Breast epithelium (tissue), 4 donors: Measurements from ENCODE around the gene KLK13. TPM values are rescaled to one million over a fixed set of nuclear protein-coding genes. Genes with fewer than 3 reads are reported as not detected.

Source experiments
- DNase-seq, 2 donors: peaks; one replicate each; pipeline ENCODE4 v3.0.0-alpha.2; 2019; ENCODE audit warnings: low spot score in 2 of 2
- H3K27ac ChIP-seq, 2 donors: fragments of 200-600 bp; sonication (generic) in 1 of 2; one replicate each; pipeline ENCODE4 v1.5.1; 2016 to 2019; ENCODE audit warnings: mild to moderate bottlenecking in 1 of 2
- H3K27me3 ChIP-seq, 2 donors: fragments of 200-600 bp; sonication (generic) in 1 of 2; one replicate each; pipeline versions ENCODE4 v1.5.1 to v1.6.0; 2017 to 2019; ENCODE audit warnings: control low read depth in 1 of 2, mild to moderate bottlenecking in 1 of 2
- H3K36me3 ChIP-seq: fragments of 200-600 bp; one replicate; pipeline ENCODE4 v1.5.1; 2019
- H3K4me1 ChIP-seq, 2 donors: fragments of 200-600 bp; sonication (generic); one replicate each; pipeline ENCODE4 v1.5.1; 2016 to 2019; ENCODE audit warnings: control low read depth in 1 of 2
- H3K4me3 ChIP-seq, 3 donors: fragments of 200-600 bp; sonication (generic); 1 replicate in 2 of 3; 2 replicates in 1 of 3; pipeline ENCODE4 v1.5.1; 2016 to 2019; ENCODE audit warnings: mild to moderate bottlenecking in 3 of 3, moderate library complexity in 2 of 3
- H3K9me3 ChIP-seq, 2 donors: fragments of 200-600 bp; sonication (generic) in 1 of 2; one replicate each; pipeline ENCODE4 v1.5.1; 2016 to 2019; ENCODE audit warnings: control low read depth in 1 of 2
- POLR2A ChIP-seq: fragments of 450-650 bp; IDR thresholded peaks from one replicate; pipeline ENCODE4 v1.6.1; 2016; ENCODE audit warnings: antibody characterized with exemption, mild to moderate bottlenecking, moderate library complexity
- POLR2AphosphoS5 ChIP-seq, 3 donors: sonication (generic); formaldehyde crosslinking; IDR thresholded peaks; one replicate each; pipeline ENCODE4 v1.6.1; 2017; ENCODE audit warnings: antibody characterized with exemption in 3 of 3
- intact Hi-C: fragments of 100-400 bp; cut with DNase I; formaldehyde crosslinking; loops from one replicate; pipeline ENCODE4 v1.15.1; 2023; ENCODE audit warnings: low total_unique reads
- total RNA-seq, 3 donors: library from RNA; depleted of rRNA; stranded (reverse); fragments of >200 nt; gene quantifications; one replicate each; pipeline ENCODE4 v1.1.0, GENCODE V29; 2016
- TF ChIP-seq, protein P1 (sequence below), 3 donors: fragments of 450-650 bp; IDR thresholded peaks; one replicate each; pipeline ENCODE4 v1.5.1; 2016 to 2017; ENCODE audit warnings: antibody characterized with exemption in 3 of 3, mild to moderate bottlenecking in 3 of 3, moderate library complexity in 3 of 3

KLK13 gene
- total RNA-seq, 3 donors from 2014 or later: not detected

DNA sequence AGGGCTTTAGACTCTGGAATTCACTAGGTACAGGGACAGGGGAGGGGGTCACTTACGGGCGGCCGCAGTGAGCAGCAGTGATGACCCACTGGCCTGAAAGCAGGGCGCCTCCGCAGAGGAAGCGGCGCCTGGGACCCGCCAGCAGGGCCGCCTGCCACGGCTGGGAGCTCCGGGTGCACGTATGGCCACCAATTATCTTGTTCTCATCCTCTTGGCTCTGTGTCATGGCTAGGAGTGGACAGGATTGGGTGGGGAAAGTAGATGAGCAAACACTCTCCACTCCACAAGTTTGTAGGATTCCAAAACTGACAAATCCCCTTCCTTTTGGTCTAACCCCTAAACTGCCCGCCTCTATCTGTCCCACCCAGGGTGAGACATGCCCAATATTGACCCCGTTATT, 16.6 kb upstream of the KLK13 start:
- no peaks in the 10 kb centered on the region for H3K9me3 ChIP-seq
- no peak for DNase-seq
- intact Hi-C loops: no loop called here

DNA sequence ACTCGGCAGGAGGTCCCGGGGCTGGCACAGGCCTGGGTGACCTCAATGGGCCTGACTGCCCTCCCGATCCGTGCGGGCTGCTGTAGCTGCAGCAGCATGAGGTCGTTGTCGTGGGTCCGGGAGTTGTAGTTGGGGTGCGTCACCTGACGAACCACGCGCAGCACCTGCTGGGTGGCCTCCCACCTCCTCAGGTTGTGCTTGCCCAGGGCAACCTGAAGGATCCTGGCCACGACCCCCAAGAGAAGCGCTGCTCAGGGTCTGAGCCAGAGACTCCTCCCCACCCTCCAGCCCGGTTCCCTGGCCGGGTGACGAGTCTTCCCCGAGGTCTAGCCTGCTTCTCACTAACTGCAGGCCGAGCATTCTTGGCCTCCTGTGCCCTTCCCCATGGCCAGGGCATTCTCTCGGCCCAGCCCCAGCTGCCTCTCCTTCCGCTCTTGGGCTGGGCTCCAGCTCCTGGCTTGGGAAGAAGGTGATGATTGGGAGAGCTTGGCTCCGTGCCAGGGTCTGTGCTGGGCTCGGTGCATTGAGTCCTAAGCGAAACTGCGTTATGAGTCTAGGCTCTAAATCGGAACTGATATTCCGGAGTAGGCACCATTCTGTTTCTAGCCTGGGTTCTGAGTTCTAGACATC, 14.7 kb upstream of the KLK13 start:
- no peaks in the 10 kb centered on the region for H3K36me3 ChIP-seq
- intact Hi-C loops: no loop called here
- no peaks in the 10 kb centered on the region for H3K9me3 ChIP-seq
- H3K27ac ChIP-seq: no peak overlapping the region
- DNase-seq: no peak
- TF ChIP-seq POLR2AphosphoS5 (IDR thresholded peaks at IDR 0.05) (no peak), POLR2A (no peak)
- TF ChIP-seq, protein P1, sequence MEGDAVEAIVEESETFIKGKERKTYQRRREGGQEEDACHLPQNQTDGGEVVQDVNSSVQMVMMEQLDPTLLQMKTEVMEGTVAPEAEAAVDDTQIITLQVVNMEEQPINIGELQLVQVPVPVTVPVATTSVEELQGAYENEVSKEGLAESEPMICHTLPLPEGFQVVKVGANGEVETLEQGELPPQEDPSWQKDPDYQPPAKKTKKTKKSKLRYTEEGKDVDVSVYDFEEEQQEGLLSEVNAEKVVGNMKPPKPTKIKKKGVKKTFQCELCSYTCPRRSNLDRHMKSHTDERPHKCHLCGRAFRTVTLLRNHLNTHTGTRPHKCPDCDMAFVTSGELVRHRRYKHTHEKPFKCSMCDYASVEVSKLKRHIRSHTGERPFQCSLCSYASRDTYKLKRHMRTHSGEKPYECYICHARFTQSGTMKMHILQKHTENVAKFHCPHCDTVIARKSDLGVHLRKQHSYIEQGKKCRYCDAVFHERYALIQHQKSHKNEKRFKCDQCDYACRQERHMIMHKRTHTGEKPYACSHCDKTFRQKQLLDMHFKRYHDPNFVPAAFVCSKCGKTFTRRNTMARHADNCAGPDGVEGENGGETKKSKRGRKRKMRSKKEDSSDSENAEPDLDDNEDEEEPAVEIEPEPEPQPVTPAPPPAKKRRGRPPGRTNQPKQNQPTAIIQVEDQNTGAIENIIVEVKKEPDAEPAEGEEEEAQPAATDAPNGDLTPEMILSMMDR (IDR thresholded peaks at IDR 0.05): no peak
- H3K27me3 ChIP-seq: no peaks in the 10 kb centered on the region
- no peak overlapping the region for H3K4me3 ChIP-seq
- H3K4me1 ChIP-seq: no peaks in the 10 kb centered on the region

More for the DNA sequence above, 16.6 kb upstream of the KLK13 start:
- H3K36me3 ChIP-seq: no peaks in the 10 kb centered on the region
- TF ChIP-seq POLR2AphosphoS5 (IDR thresholded peaks at IDR 0.05) (no peak), POLR2A (no peak)
- TF ChIP-seq, protein P1 (IDR thresholded peaks at IDR 0.05): no peak
- no peaks in the 10 kb centered on the region for H3K27me3 ChIP-seq
- H3K27ac ChIP-seq: no peak overlapping the region
- no peaks in the 10 kb centered on the region for H3K4me1 ChIP-seq
- no peak overlapping the region for H3K4me3 ChIP-seq

DNA sequence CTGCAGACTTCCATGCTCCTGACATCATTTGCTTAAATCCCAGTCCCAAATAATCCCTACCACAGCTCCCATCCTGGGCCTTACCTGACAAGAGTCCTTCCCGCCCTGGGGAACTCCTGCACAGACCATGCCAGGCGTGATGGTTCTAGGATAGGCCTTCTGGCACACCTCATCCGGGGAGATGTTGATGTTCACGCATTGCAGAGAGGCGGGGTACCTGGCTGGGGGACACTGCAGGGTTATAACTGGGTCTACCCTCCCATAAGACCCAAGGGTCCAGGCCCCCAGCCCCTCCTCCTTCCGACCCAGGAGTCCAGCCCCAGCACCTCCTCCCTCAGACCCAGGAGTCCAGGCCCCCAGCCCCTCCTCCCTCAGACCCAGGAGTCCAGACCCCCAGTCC, 13.8 kb upstream of the KLK13 start:
- Histone ChIP-seq H3K4me1 (no peaks in the 10 kb centered on the region), H3K27me3 (no peaks in the 10 kb centered on the region), H3K36me3 (no peaks in the 10 kb centered on the region), H3K9me3 (no peaks in the 10 kb centered on the region), H3K4me3 (no peak overlapping the region), H3K27ac (no peak overlapping the region)
- no peak for DNase-seq
- intact Hi-C loops: no loop called here
- TF ChIP-seq, protein P1 (IDR thresholded peaks at IDR 0.05): no peak
- TF ChIP-seq POLR2A (no peak), POLR2AphosphoS5 (IDR thresholded peaks at IDR 0.05) (no peak)

GRCh38 chr19:51078104-51078503, 13.2 kb upstream of the KLK13 start:
- no peak for DNase-seq
- TF ChIP-seq, protein P1 (IDR thresholded peaks at IDR 0.05): no peak
- TF ChIP-seq POLR2A: no peak
- TF ChIP-seq POLR2AphosphoS5 (IDR thresholded peaks at IDR 0.05): no peak
- Histone ChIP-seq H3K9me3 (no peaks in the 10 kb centered on the region), H3K27ac (no peak overlapping the region), H3K36me3 (no peaks in the 10 kb centered on the region), H3K4me1 (no peaks in the 10 kb centered on the region), H3K4me3 (no peak overlapping the region), H3K27me3 (no peaks in the 10 kb centered on the region)
- intact Hi-C loops: no loop called here

GRCh38 chr19:51076631-51077213, 11.8 kb upstream of the KLK13 start:
- Histone ChIP-seq H3K9me3 (no peaks in the 10 kb centered on the region), H3K27ac (no peak overlapping the region), H3K4me3 (no peak overlapping the region), H3K36me3 (no peaks in the 10 kb centered on the region), H3K27me3 (no peaks in the 10 kb centered on the region), H3K4me1 (no peaks in the 10 kb centered on the region)
- no peak for DNase-seq
- TF ChIP-seq, protein P1 (IDR thresholded peaks at IDR 0.05): no peak
- TF ChIP-seq POLR2AphosphoS5 (IDR thresholded peaks at IDR 0.05) (no peak), POLR2A (no peak)
- intact Hi-C loops: loop anchor here (2.0 kb wide), 1 partner anchor 14 kb away; no protein-coding TSS in a partner anchor
